Muscle of leg (tissue), 11 donors: ENCODE results near the gene SLC43A1. TPM values are rescaled to one million over a fixed set of nuclear protein-coding genes. Genes with fewer than 3 reads are reported as not detected.
A peak's percentile ranks its signal among the peaks of the same experiment; 100 is the strongest.

Experiments used
- DNase-seq: peaks from one replicate; pipeline ENCODE4 v3.0.0; 2013
- H3K27ac ChIP-seq: one replicate; pipeline ENCODE4 v1.5.1; 2013; ENCODE audit warnings: mild to moderate bottlenecking, low read length, control low read depth
- H3K27me3 ChIP-seq: one replicate; pipeline ENCODE4 v1.6.1; 2013; ENCODE audit warnings: low read length; ENCODE audit not compliant: control insufficient read depth, insufficient read depth
- H3K36me3 ChIP-seq: one replicate; pipeline ENCODE4 v1.6.1; 2013; ENCODE audit warnings: low read length; ENCODE audit not compliant: control insufficient read depth, insufficient read depth
- H3K4me1 ChIP-seq: one replicate; pipeline ENCODE4 v1.6.1; 2013; ENCODE audit warnings: low read length; ENCODE audit not compliant: control insufficient read depth, insufficient read depth
- H3K4me3 ChIP-seq: one replicate; pipeline ENCODE4 v1.5.1; 2013; ENCODE audit warnings: low read length, control low read depth
- H3K9me3 ChIP-seq: replicated peaks from 2 replicates; pipeline ENCODE4 v1.6.1; 2013; ENCODE audit warnings: low read depth, low read length; ENCODE audit not compliant: control insufficient read depth
- WGBS: methylation state at CpG from one replicate; pipeline ENCODE4 v1.1.5; 2013; ENCODE audit warnings: missing lambda C conversion rate; ENCODE audit not compliant: insufficient coverage; 5-methylcytosine and 5-hydroxymethylcytosine counted together
- polyA plus RNA-seq, 8 donors: library from polyadenylated mRNA; unstranded; fragments of 120-200 nt; gene quantifications; one replicate each; pipeline versions ENCODE4 v1.2.1 to v1.2.3, GENCODE V29; 2013; ENCODE audit warnings: inconsistent platforms in 1 of 8, low replicate concordance in 1 of 8; ENCODE audit not compliant: insufficient read length in 8 of 8, insufficient read depth in 1 of 8
- total RNA-seq: library from RNA; stranded (reverse); fragments of 120-200 nt; gene quantifications from one replicate; pipeline ENCODE4 v1.2.4, GENCODE V29; 2013

SLC43A1 gene
- total and polyA plus RNA-seq, 9 donors, result 7.1 to 12.5 (median 10.3) TPM

GRCh38 chr11:57490456-57491248, 24.9 kb downstream of the SLC43A1 start:
- no peaks in the 10 kb centered on the region for H3K27me3 ChIP-seq
- H3K9me3 ChIP-seq, result no peaks in the 10 kb centered on the region
- no peak overlapping the region for H3K27ac ChIP-seq
- 86% methylated on average over 5 of the region's 9 CpGs for WGBS
- DNase-seq, result peak; percentile 26
- peaks cover 40% of the 10 kb centered on the region for H3K4me1 ChIP-seq
- no peak overlapping the region for H3K4me3 ChIP-seq
- peaks cover 21% of the 10 kb centered on the region for H3K36me3 ChIP-seq

GRCh38 chr11:57487920-57488659, 27.4 kb downstream of the SLC43A1 start:
- peaks cover 8% of the 10 kb centered on the region for H3K27me3 ChIP-seq
- H3K36me3 ChIP-seq, result peaks cover 30% of the 10 kb centered on the region
- WGBS, result 63% methylated on average over 2 of the region's 6 CpGs
- H3K4me1 ChIP-seq, result peaks cover 36% of the 10 kb centered on the region
- H3K4me3 ChIP-seq, result no peak overlapping the region
- peak overlapping the region; percentile 37 for H3K27ac ChIP-seq
- H3K9me3 ChIP-seq, result no peaks in the 10 kb centered on the region
- DNase-seq, result peak; percentile 58

GRCh38 chr11:57487021-57487778, 28.3 kb downstream of the SLC43A1 start:
- Histone ChIP-seq H3K27me3 (peaks cover 16% of the 10 kb centered on the region), H3K9me3 (no peaks in the 10 kb centered on the region), H3K36me3 (peaks cover 30% of the 10 kb centered on the region), H3K4me3 (no peak overlapping the region), H3K27ac (peak overlapping the region; percentile 37), H3K4me1 (peaks cover 45% of the 10 kb centered on the region)
- DNase-seq, result no peak
- 93% methylated on average over 6 of the region's 15 CpGs for WGBS

- H3K27me3 ChIP-seq, result peaks cover 32% of the 10 kb centered on the region
- H3K27ac ChIP-seq, result no peak overlapping the region
- H3K4me3 ChIP-seq, result no peak overlapping the region
- WGBS, result 100% methylated on average over 2 of the region's 10 CpGs
- H3K36me3 ChIP-seq, result peaks cover 24% of the 10 kb centered on the region
- DNase-seq, result no peak
- no peaks in the 10 kb centered on the region for H3K9me3 ChIP-seq
- H3K4me1 ChIP-seq, result peaks cover 48% of the 10 kb centered on the region
Measured at GRCh38 chr11:57485217-57485990, 30.1 kb downstream of the SLC43A1 start.

GRCh38 chr11:57484141-57484710, 31.3 kb downstream of the SLC43A1 start:
- Histone ChIP-seq H3K4me1 (peaks cover 43% of the 10 kb centered on the region), H3K36me3 (peaks cover 22% of the 10 kb centered on the region), H3K4me3 (no peak overlapping the region), H3K27me3 (peaks cover 38% of the 10 kb centered on the region), H3K27ac (no peak overlapping the region), H3K9me3 (no peaks in the 10 kb centered on the region)
- no CpG with 5 or more reads among the region's 7 CpGs for WGBS
- DNase-seq, result peak; percentile 32

GRCh38 chr11:57483562-57483918, 32.0 kb downstream of the SLC43A1 start:
- Histone ChIP-seq H3K36me3 (peaks cover 16% of the 10 kb centered on the region), H3K9me3 (no peaks in the 10 kb centered on the region), H3K4me1 (peaks cover 36% of the 10 kb centered on the region), H3K27me3 (peaks cover 43% of the 10 kb centered on the region), H3K27ac (no peak overlapping the region), H3K4me3 (no peak overlapping the region)
- peak; percentile 60 for DNase-seq
- 0% methylated on average over 1 of the region's 3 CpGs for WGBS

- peak overlapping the region; percentile 50 for H3K4me3 ChIP-seq
- H3K36me3 ChIP-seq, result peaks cover 15% of the 10 kb centered on the region
- H3K9me3 ChIP-seq, result no peaks in the 10 kb centered on the region
- H3K27me3 ChIP-seq, result peaks cover 49% of the 10 kb centered on the region
- 0% methylated on average over 29 of the region's 52 CpGs for WGBS
- H3K27ac ChIP-seq, result no peak overlapping the region
- H3K4me1 ChIP-seq, result peaks cover 31% of the 10 kb centered on the region
- peak; percentile 70 for DNase-seq
Measured at GRCh38 chr11:57482782-57483561, 32.5 kb downstream of the SLC43A1 start.

GRCh38 chr11:57481915-57482781, 33.4 kb downstream of the SLC43A1 start:
- H3K36me3 ChIP-seq, result peaks cover 13% of the 10 kb centered on the region
- no peak overlapping the region for H3K27ac ChIP-seq
- no peak for DNase-seq
- peaks cover 25% of the 10 kb centered on the region for H3K4me1 ChIP-seq
- H3K4me3 ChIP-seq, result peak overlapping the region; percentile 50
- H3K9me3 ChIP-seq, result no peaks in the 10 kb centered on the region
- WGBS, result 8% methylated on average over 41 of the region's 44 CpGs
- H3K27me3 ChIP-seq, result peaks cover 57% of the 10 kb centered on the region
